ENCODE measurements around the gene LY9. TPM values are rescaled to one million over a fixed set of nuclear protein-coding genes. Genes with fewer than 3 reads are reported as not detected.
A peak's percentile ranks its signal among the peaks of the same experiment; 100 is the strongest.
"Not testable (repeated sequence)": the region's sequence is repeated elsewhere in the genome, so short reads cannot be mapped to it uniquely, and the experiment has no call there.

LY9 gene
- total RNA-seq, 1 donor from 2014 or later, result not detected

DNA sequence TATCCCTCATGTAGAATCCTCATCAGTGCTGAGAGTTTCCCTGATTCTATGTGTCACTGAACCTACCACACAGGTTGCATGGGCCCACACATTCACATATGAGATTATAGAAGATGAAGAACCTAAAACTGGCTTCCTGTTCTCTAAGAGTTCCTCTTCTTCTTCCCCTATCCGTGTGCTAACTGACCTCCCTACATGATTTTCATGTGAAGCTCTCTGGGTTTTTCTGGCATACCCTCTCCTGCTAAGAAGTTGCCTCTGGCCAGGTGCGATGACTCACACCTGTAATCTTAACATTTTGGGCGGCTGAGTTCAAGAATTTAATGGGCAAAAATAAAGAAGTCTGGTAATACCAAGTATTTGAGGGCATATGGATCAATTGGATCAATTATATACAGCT, 72.2 kb downstream of the LY9 start:
- DNase-seq (ENCODE audit: low spot score, unreplicated experiment), result no peak
- Mint-ChIP-seq H3K4me3 (ENCODE audit: low read depth) (no peak overlapping the region), H3K9me3 (ENCODE audit: low read depth) (peaks cover under 1% of the 10 kb centered on the region), H3K4me1 (ENCODE audit: low read depth) (peaks cover 22% of the 10 kb centered on the region), H3K27me3 (peaks cover 5% of the 10 kb centered on the region), H3K27ac (no peak overlapping the region), H3K36me3 (ENCODE audit: insufficient read depth) (no peaks in the 10 kb centered on the region)
- TF ChIP-seq CTCF (IDR thresholded peaks at IDR 0.05; ENCODE audit: unreplicated experiment), result no peak

DNA sequence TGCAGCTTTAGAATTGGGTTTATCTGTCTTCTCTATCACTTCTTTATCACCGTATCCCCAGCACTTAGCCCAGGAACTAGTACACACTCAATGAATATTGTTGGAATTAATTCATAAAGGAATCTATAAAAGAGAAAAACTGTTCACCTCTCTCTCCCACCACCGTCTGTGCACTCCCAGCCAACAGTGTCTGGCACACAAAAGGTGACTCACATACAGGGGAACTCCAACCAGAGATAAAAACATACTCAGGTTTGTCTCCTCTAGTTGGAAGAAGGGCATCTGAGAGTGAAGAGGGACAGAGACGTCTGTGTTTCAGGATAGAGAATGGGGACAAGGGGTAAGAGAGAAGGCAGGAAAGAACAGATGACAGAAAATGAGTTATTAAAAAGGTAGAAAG, 79.0 kb downstream of the LY9 start:
- DNase-seq (ENCODE audit: low spot score, unreplicated experiment), result no peak
- Mint-ChIP-seq H3K27me3 (no peaks in the 10 kb centered on the region), H3K9me3 (ENCODE audit: low read depth) (peaks cover 3% of the 10 kb centered on the region)

GRCh38 chr1:160875591-160875990, 79.6 kb downstream of the LY9 start:
- not testable (repeated sequence) for H3K27me3 Mint-ChIP-seq; H3K27ac Mint-ChIP-seq; DNase-seq (ENCODE audit: low spot score, unreplicated experiment); H3K4me3 Mint-ChIP-seq (ENCODE audit: low read depth); H3K9me3 Mint-ChIP-seq (ENCODE audit: low read depth); H3K36me3 Mint-ChIP-seq (ENCODE audit: insufficient read depth); H3K4me1 Mint-ChIP-seq (ENCODE audit: low read depth)

More for the DNA sequence above, 79.0 kb downstream of the LY9 start:
- no peaks in the 10 kb centered on the region for H3K36me3 Mint-ChIP-seq (ENCODE audit: insufficient read depth)
- peaks cover 6% of the 10 kb centered on the region for H3K4me1 Mint-ChIP-seq (ENCODE audit: low read depth)
- no peak overlapping the region for H3K4me3 Mint-ChIP-seq (ENCODE audit: low read depth)
- no peak for TF ChIP-seq CTCF (IDR thresholded peaks at IDR 0.05; ENCODE audit: unreplicated experiment)
- H3K27ac Mint-ChIP-seq, result no peak overlapping the region

- Mint-ChIP-seq H3K9me3 (ENCODE audit: low read depth) (peaks cover 3% of the 10 kb centered on the region), H3K4me3 (ENCODE audit: low read depth) (no peak overlapping the region), H3K27me3 (no peaks in the 10 kb centered on the region), H3K36me3 (ENCODE audit: insufficient read depth) (no peaks in the 10 kb centered on the region), H3K4me1 (ENCODE audit: low read depth) (peaks cover 6% of the 10 kb centered on the region), H3K27ac (no peak overlapping the region)
- no peak for TF ChIP-seq CTCF (IDR thresholded peaks at IDR 0.05; ENCODE audit: unreplicated experiment)
- DNase-seq (ENCODE audit: low spot score, unreplicated experiment), result no peak
Observed at GRCh38 chr1:160876311-160876710, 80.3 kb downstream of the LY9 start.

DNA sequence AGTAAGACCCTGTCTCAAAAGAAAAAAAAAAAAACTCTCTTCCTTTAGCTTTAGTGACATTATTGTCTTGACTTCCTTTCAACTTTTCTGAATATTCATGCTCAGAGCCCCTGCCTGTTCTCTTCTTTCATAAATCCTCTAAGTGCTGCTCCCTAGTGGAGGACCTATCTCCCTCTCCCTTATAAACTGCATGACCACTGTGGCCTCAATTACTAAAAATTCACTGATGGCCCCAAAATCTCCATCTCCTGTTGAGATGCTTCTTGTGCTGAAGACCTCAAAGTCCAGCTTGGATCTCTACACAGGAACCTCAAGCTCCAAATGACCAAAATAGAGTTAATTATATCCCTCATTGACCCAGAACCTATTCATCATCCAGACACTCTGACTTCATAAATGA, 81.2 kb downstream of the LY9 start:
- Mint-ChIP-seq H3K9me3 (ENCODE audit: low read depth) (peaks cover 3% of the 10 kb centered on the region), H3K27ac (peak overlapping the region; percentile 19), H3K36me3 (ENCODE audit: insufficient read depth) (no peaks in the 10 kb centered on the region), H3K4me3 (ENCODE audit: low read depth) (no peak overlapping the region), H3K4me1 (ENCODE audit: low read depth) (peaks cover 6% of the 10 kb centered on the region), H3K27me3 (no peaks in the 10 kb centered on the region)
- DNase-seq (ENCODE audit: low spot score, unreplicated experiment), result no peak
- no peak for TF ChIP-seq CTCF (IDR thresholded peaks at IDR 0.05; ENCODE audit: unreplicated experiment)

Other genes starting within 250 kb of the LY9 start
- gene CD84, start 216.7 kb upstream of the LY9 start, total RNA-seq, result not detected in 2 replicates
- not detected in 2 replicates for gene SLAMF1, start 149.1 kb upstream of the LY9 start, total RNA-seq
- not detected in 2 replicates for gene CD48, start 84.4 kb upstream of the LY9 start, total RNA-seq
- not detected in 2 replicates for gene SLAMF7, start 56.9 kb upstream of the LY9 start, total RNA-seq
- gene CD244, start 66.7 kb downstream of the LY9 start, total RNA-seq, result not detected in 2 replicates
- gene ITLN1, start 89.0 kb downstream of the LY9 start, total RNA-seq, result 0.33 TPM in 1 of 2 replicates, not detected in the other
- gene ITLN2, start 158.6 kb downstream of the LY9 start, total RNA-seq, result 1.2 and 1.8 TPM in 2 replicates
- gene F11R, start 225.0 kb downstream of the LY9 start, total RNA-seq, result 149 and 156 TPM in 2 replicates
- 52.0 and 54.7 TPM in 2 replicates for gene TSTD1, start 242.8 kb downstream of the LY9 start, total RNA-seq
- gene USF1, start 249.8 kb downstream of the LY9 start, total RNA-seq, result 79.9 and 88.7 TPM in 2 replicates